ENCODE results near the gene PRPS1. TPM values are rescaled to one million over a fixed set of nuclear protein-coding genes. Genes with fewer than 3 reads are reported as not detected.
A peak's percentile ranks its signal among the peaks of the same experiment; 100 is the strongest.

PRPS1 gene
- total and polyA plus RNA-seq, 9 of the 15 experiments (the other 6 are each of a cell fraction or from before 2014, with no cell fraction given): 47.8 to 175 (median 79.6) TPM

DNA sequence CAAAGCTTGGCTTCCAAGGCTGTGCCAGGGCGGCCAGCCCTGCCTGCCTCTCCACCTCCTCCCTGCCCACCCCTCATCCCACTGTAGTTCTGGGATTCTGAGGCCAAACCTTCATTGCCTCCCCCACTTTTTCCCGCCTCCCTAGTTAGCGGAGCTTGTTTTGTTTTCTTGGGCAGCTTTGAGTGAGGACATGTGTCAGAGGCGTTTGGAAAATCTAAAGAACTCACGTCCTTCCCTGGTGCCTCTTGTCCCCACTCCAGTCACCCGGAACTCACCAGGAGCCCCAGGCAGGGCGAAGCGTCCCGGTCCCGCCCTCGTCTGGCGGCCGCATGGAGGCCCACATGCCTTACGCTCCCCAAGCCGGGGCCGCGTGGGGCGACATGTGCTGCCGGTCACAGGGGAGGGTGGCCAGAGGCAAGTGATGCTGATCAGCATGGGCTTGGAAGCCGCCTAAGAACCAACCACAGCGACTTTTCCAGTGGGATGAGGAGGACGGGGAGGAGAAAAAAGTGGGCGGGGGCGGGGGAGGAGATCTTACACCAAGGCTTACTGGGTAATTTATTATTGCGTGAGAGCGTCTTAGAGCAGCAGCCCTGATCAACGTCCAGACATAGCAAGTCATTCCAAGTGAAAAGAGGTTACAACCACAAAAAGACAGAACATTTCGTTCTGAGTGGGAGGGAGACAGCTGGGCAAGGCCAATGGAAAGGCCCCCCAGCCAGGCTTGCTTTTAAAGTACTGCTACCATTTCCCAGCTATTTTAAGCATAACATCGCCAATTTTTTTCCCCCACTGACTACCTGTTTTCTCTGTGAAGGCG is 48.5 kb downstream of the PRPS1 start (continued):
- TF ChIP-seq, protein P1, sequence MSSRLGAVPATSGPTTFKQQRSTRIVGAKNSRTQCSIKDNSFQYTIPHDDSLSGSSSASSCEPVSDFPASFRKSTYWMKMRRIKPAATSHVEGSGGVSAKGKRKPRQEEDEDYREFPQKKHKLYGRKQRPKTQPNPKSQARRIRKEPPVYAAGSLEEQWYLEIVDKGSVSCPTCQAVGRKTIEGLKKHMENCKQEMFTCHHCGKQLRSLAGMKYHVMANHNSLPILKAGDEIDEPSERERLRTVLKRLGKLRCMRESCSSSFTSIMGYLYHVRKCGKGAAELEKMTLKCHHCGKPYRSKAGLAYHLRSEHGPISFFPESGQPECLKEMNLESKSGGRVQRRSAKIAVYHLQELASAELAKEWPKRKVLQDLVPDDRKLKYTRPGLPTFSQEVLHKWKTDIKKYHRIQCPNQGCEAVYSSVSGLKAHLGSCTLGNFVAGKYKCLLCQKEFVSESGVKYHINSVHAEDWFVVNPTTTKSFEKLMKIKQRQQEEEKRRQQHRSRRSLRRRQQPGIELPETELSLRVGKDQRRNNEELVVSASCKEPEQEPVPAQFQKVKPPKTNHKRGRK (tag; IDR thresholded peaks at IDR 0.05): no peak
- TF ChIP-seq KLF10 (CRISPR knock-in tag; IDR thresholded peaks at IDR 0.05) (no peak), NRF1 (conservative IDR thresholded peaks at IDR 0.05 in 1 of 2, IDR thresholded peaks at IDR 0.05 in 1 of 2) (peak; percentile 54; a peak in 3 of 4 replicates), C11orf30 (IDR thresholded peaks at IDR 0.05; ENCODE audit: low read depth) (0 out of 2 replicates have a peak, but pooled peaks have one; percentile 6), RBFOX2 (IDR thresholded peaks at IDR 0.05; ENCODE audit: low read depth, low read length) (peak; percentile 86), SAP30 (IDR thresholded peaks at IDR 0.05; ENCODE audit: borderline replicate concordance, insufficient read depth, low read depth, low read length, poor library complexity, severe bottlenecking) (peak; percentile 45), SMARCC2 (IDR thresholded peaks at IDR 0.05; ENCODE audit: low read depth) (no peak), ZNF699 (CRISPR knock-in tag; IDR thresholded peaks at IDR 0.05; ENCODE audit: insufficient replicate concordance) (no peak), ZNF277 (CRISPR knock-in tag; IDR thresholded peaks at IDR 0.05; ENCODE audit: borderline replicate concordance) (no peak), BRD4 (IDR thresholded peaks at IDR 0.05) (no peak)
- TF ChIP-seq, protein P2, sequence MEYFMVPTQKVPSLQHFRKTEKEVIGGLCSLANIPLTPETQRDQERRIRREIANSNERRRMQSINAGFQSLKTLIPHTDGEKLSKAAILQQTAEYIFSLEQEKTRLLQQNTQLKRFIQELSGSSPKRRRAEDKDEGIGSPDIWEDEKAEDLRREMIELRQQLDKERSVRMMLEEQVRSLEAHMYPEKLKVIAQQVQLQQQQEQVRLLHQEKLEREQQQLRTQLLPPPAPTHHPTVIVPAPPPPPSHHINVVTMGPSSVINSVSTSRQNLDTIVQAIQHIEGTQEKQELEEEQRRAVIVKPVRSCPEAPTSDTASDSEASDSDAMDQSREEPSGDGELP (CRISPR knock-in tag; IDR thresholded peaks at IDR 0.05; ENCODE audit: borderline replicate concordance): peak; percentile 87
